CD4-positive, CD25-positive, alpha-beta regulatory T cell (primary cell): Measurements from ENCODE around the gene CHRNA1. TPM values are rescaled to one million over a fixed set of nuclear protein-coding genes. Genes with fewer than 3 reads are reported as not detected.
A peak's percentile ranks its signal among the peaks of the same experiment; 100 is the strongest.

Experiments used
- ATAC-seq, 2 donors: fragments of 150-1000 bp; cut with Tn5 transposase; one replicate each; pipeline ENCODE4 v1.10.0; 2021; ENCODE audit warnings: low read depth in 2 of 2, moderate number of reproducible peaks in 2 of 2, moderate library complexity in 1 of 2
- DNase-seq, 3 donors: peaks; one replicate each; pipeline versions ENCODE4 v3.0.0 to v3.0.0-alpha.2; 2012 to 2022; ENCODE audit warnings: mixed read lengths in 1 of 3
- H3K27ac ChIP-seq: one replicate; pipeline ENCODE4 v1.7.0; 2013; ENCODE audit warnings: mild to moderate bottlenecking, low read length; ENCODE audit not compliant: insufficient read depth, poor library complexity, severe bottlenecking
- H3K27me3 ChIP-seq: one replicate; pipeline ENCODE4 v1.7.0; 2013; ENCODE audit warnings: low read length; ENCODE audit not compliant: control insufficient read depth, insufficient read depth
- H3K36me3 ChIP-seq: one replicate; pipeline ENCODE4 v1.7.0; 2013; ENCODE audit warnings: mild to moderate bottlenecking, low read length, moderate library complexity; ENCODE audit not compliant: control insufficient read depth, insufficient read depth
- H3K4me1 ChIP-seq: 2 replicates; pipeline ENCODE4 v1.7.0; 2013; ENCODE audit warnings: mild to moderate bottlenecking, low read length; ENCODE audit not compliant: insufficient read depth, control insufficient read depth, poor library complexity, severe bottlenecking
- H3K4me3 ChIP-seq: one replicate; pipeline ENCODE4 v1.7.0; 2013; ENCODE audit warnings: low read depth, mild to moderate bottlenecking, low read length, moderate library complexity
- H3K9me3 ChIP-seq, 2 experiments: 1 replicate in 1 of 2; 2 replicates in 1 of 2; pipeline ENCODE4 v1.7.0; 2013; ENCODE audit warnings: low read length in 2 of 2, mild to moderate bottlenecking in 1 of 2, moderate library complexity in 1 of 2; ENCODE audit not compliant: control insufficient read depth in 2 of 2
- H3K27ac Mint-ChIP-seq, 3 donors: one replicate each; pipeline ENCODE4 v1.8.0; 2020 to 2022; ENCODE audit warnings: mild to moderate bottlenecking in 3 of 3, mixed read lengths in 3 of 3, moderate library complexity in 2 of 3
- H3K27me3 Mint-ChIP-seq: one replicate; pipeline ENCODE4 v1.8.0; 2022; ENCODE audit warnings: mild to moderate bottlenecking, mixed read lengths
- H3K36me3 Mint-ChIP-seq: one replicate; pipeline ENCODE4 v1.8.0; 2020; ENCODE audit warnings: mixed read lengths
- H3K4me1 Mint-ChIP-seq, 4 donors: one replicate each; pipeline ENCODE4 v1.8.0; 2020 to 2022; ENCODE audit warnings: mixed read lengths in 4 of 4, mild to moderate bottlenecking in 1 of 4
- H3K4me3 Mint-ChIP-seq, 4 donors: one replicate each; pipeline ENCODE4 v1.8.0; 2020 to 2022; ENCODE audit warnings: mild to moderate bottlenecking in 4 of 4, mixed read lengths in 4 of 4, moderate library complexity in 3 of 4
- H3K9me3 Mint-ChIP-seq, 7 donors: one replicate each; pipeline ENCODE4 v1.8.0; 2020 to 2022; ENCODE audit warnings: mixed read lengths in 7 of 7, mild to moderate bottlenecking in 3 of 7, moderate library complexity in 2 of 7
- polyA plus RNA-seq, 4 donors: library from polyadenylated mRNA; unstranded; fragments of 300-500 nt; fragmentation: Illumina TruSeq; gene quantifications; one replicate each; pipeline ENCODE4 v1.2.3, GENCODE V29; 2021
- total RNA-seq: library from RNA; stranded (reverse); gene quantifications from one replicate; pipeline ENCODE4 v1.2.3, GENCODE V29; 2022

CHRNA1 gene
- total and polyA plus RNA-seq, 5 donors from 2014 or later = 0.25 to 0.68 (median 0.48) TPM; not detected in 1

- Mint-ChIP-seq H3K4me1 (peaks cover 9 to 62% (median 29%) of the 10 kb centered on the region in 4 donors), H3K4me3 (no peak overlapping the region)
- no peak for DNase-seq
These were observed 12.0 kb upstream of the CHRNA1 start for GRCh38 chr2:174776223-174776622.

GRCh38 chr2:174775571-174775980 lies 11.3 kb upstream of the CHRNA1 start:
- Mint-ChIP-seq H3K4me1 (peaks cover 9 to 60% (median 29%) of the 10 kb centered on the region in 4 donors), H3K27ac (peak overlapping the region in 1 of 3 donors; percentile 97), H3K4me3 (no peak overlapping the region), H3K36me3 (no peaks in the 10 kb centered on the region), H3K27me3 (no peaks in the 10 kb centered on the region), H3K9me3 (no peaks in the 10 kb centered on the region)
- H3K27me3 ChIP-seq = no peaks in the 10 kb centered on the region
- DNase-seq (no peak), ATAC-seq (no peak)
- peaks cover 42% of the 10 kb centered on the region for H3K4me1 ChIP-seq
- H3K36me3 ChIP-seq = no peaks in the 10 kb centered on the region
- no peak overlapping the region for H3K4me3 ChIP-seq
- H3K27ac ChIP-seq = no peak overlapping the region
- no peaks in the 10 kb centered on the region for H3K9me3 ChIP-seq

More at GRCh38 chr2:174776223-174776622, 12.0 kb upstream of the CHRNA1 start:
- no peaks in the 10 kb centered on the region for H3K27me3 ChIP-seq
- no peak overlapping the region for H3K27ac ChIP-seq
- peaks cover 42% of the 10 kb centered on the region for H3K4me1 ChIP-seq
- H3K9me3 Mint-ChIP-seq = no peaks in the 10 kb centered on the region
- H3K36me3 ChIP-seq = no peaks in the 10 kb centered on the region
- H3K36me3 Mint-ChIP-seq = no peaks in the 10 kb centered on the region
- peak overlapping the region in 2 of 3 donors; percentile 86 to 97 for H3K27ac Mint-ChIP-seq
- H3K4me3 ChIP-seq = no peak overlapping the region
- no peaks in the 10 kb centered on the region for H3K9me3 ChIP-seq
- ATAC-seq = no peak
- no peaks in the 10 kb centered on the region for H3K27me3 Mint-ChIP-seq

GRCh38 chr2:174774886-174775285 lies 10.6 kb upstream of the CHRNA1 start:
- H3K9me3 Mint-ChIP-seq = no peaks in the 10 kb centered on the region
- H3K27me3 ChIP-seq = no peaks in the 10 kb centered on the region
- H3K27ac ChIP-seq = no peak overlapping the region
- peak overlapping the region in 2 of 3 donors; percentile 4 to 45 for H3K27ac Mint-ChIP-seq
- H3K27me3 Mint-ChIP-seq = no peaks in the 10 kb centered on the region
- no peak overlapping the region for H3K4me3 ChIP-seq
- H3K4me3 Mint-ChIP-seq = no peak overlapping the region
- no peak for ATAC-seq
- H3K4me1 ChIP-seq = peaks cover 36% of the 10 kb centered on the region
- H3K36me3 ChIP-seq = no peaks in the 10 kb centered on the region
- H3K36me3 Mint-ChIP-seq = no peaks in the 10 kb centered on the region
- H3K4me1 Mint-ChIP-seq = peaks cover 9 to 53% (median 26%) of the 10 kb centered on the region in 4 donors
- no peaks in the 10 kb centered on the region for H3K9me3 ChIP-seq
- no peak for DNase-seq

- Histone ChIP-seq H3K27me3 (no peaks in the 10 kb centered on the region), H3K9me3 (no peaks in the 10 kb centered on the region), H3K4me3 (no peak overlapping the region), H3K4me1 (peaks cover 20% of the 10 kb centered on the region), H3K27ac (no peak overlapping the region), H3K36me3 (no peaks in the 10 kb centered on the region)
- Mint-ChIP-seq H3K4me1 (peaks cover 1 to 37% (median 13%) of the 10 kb centered on the region in 4 donors), H3K27ac (peak overlapping the region in 1 of 3 donors; percentile 21), H3K36me3 (no peaks in the 10 kb centered on the region), H3K27me3 (peaks cover 5% of the 10 kb centered on the region), H3K9me3 (peaks cover 0 to 4% (median 0%) of the 10 kb centered on the region in 7 donors), H3K4me3 (no peak overlapping the region)
- no peak for ATAC-seq
- DNase-seq = no peak
These were observed 8.9 kb upstream of the CHRNA1 start for GRCh38 chr2:174773215-174773614.

DNA sequence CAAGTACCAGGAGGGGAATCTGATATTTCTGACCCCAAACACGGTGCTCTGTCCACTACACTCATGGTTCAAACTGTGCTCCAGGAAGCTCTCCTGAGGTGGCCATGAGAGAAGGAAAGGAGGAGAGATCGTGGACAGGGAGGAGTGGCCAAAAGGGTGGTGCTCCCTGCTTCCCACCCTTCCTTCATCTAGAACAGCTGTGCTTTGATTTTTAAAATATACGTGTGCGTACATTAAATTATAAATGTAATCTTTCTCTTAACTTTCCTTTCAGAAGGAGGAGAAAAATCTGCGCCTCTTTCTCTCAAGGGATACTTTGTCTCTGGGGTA lies 8.2 kb upstream of the CHRNA1 start:
- H3K9me3 Mint-ChIP-seq = peaks cover 0 to 4% (median 0%) of the 10 kb centered on the region in 7 donors

DNA sequence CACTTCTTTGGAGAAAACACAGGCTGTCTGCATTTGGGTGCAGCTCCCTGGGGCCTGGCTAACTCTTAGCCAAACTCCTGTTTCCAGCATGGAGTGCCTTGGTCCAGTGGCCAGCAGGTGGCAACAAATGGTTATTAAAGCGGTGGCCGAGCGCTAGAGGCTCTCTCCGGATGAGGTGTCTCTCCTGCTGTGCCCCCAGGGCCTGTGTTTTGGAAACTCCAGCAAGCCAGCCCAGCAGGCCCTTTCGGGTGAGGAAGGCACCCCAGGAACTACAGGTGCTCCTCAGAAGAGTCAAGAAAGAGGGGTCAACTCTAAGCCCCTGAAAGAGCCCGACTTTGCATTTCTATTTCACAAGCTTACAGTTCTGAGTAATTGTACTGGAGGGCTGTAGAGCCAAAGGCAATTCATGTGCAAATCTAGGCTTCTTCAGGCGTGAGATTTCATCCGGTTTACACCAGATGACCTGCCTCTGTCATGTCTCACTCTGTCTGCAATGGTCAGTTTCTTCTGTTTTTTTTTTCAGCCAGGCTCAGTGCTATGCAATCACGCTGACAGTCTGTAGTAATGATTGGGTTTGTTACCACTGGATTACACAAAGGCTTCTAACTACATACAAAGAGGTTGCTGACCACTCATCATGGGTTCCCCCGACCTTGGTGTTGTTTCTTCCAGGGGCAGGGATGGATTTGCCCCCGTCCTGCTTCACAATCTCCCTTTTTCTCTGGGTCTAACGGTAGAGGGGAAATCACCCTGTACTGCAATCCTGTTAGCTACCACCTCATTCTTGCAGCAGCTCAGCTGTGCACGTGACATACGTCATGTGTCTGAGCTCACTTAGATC lies 7.6 kb upstream of the CHRNA1 start:
- Histone ChIP-seq H3K4me3 (no peak overlapping the region), H3K4me1 (peaks cover 7% of the 10 kb centered on the region), H3K36me3 (no peaks in the 10 kb centered on the region), H3K27me3 (no peaks in the 10 kb centered on the region), H3K27ac (no peak overlapping the region), H3K9me3 (no peaks in the 10 kb centered on the region)
- Mint-ChIP-seq H3K27me3 (peaks cover 12% of the 10 kb centered on the region), H3K9me3 (peaks cover 0 to 4% (median 0%) of the 10 kb centered on the region in 7 donors), H3K27ac (peak overlapping the region in 1 of 3 donors; percentile 17), H3K4me3 (no peak overlapping the region), H3K36me3 (no peaks in the 10 kb centered on the region), H3K4me1 (peaks cover 0 to 23% (median 5%) of the 10 kb centered on the region in 4 donors)
- DNase-seq = peak in 2 of 3 donors; percentile 37 to 44
- peak; percentile 50 to 61 for ATAC-seq

More for the DNA sequence above, 8.2 kb upstream of the CHRNA1 start:
- no peak overlapping the region for H3K27ac ChIP-seq
- Mint-ChIP-seq H3K4me3 (no peak overlapping the region), H3K27ac (peak overlapping the region in 1 of 3 donors; percentile 17), H3K4me1 (peaks cover 0 to 29% (median 6%) of the 10 kb centered on the region in 4 donors), H3K36me3 (no peaks in the 10 kb centered on the region), H3K27me3 (peaks cover 7% of the 10 kb centered on the region)
- H3K4me1 ChIP-seq = peaks cover 13% of the 10 kb centered on the region
- H3K27me3 ChIP-seq = no peaks in the 10 kb centered on the region
- H3K36me3 ChIP-seq = no peaks in the 10 kb centered on the region
- no peak for DNase-seq
- no peak for ATAC-seq
- H3K9me3 ChIP-seq = no peaks in the 10 kb centered on the region
- H3K4me3 ChIP-seq = no peak overlapping the region

- Histone ChIP-seq H3K27me3 (peaks cover 4% of the 10 kb centered on the region), H3K4me1 (peaks cover 6% of the 10 kb centered on the region), H3K4me3 (no peak overlapping the region), H3K27ac (no peak overlapping the region), H3K9me3 (no peaks in the 10 kb centered on the region), H3K36me3 (no peaks in the 10 kb centered on the region)
- Mint-ChIP-seq H3K36me3 (no peaks in the 10 kb centered on the region), H3K4me1 (peaks cover 0 to 16% (median 3%) of the 10 kb centered on the region in 4 donors), H3K27ac (no peak overlapping the region), H3K4me3 (no peak overlapping the region), H3K9me3 (peaks cover 0 to 4% (median 0%) of the 10 kb centered on the region in 7 donors), H3K27me3 (peaks cover 16% of the 10 kb centered on the region)
- DNase-seq (no peak), ATAC-seq (no peak)
These were observed 6.9 kb upstream of the CHRNA1 start for GRCh38 chr2:174771136-174771535.
